ENCODE data around the gene XPC. TPM values are rescaled to one million over a fixed set of nuclear protein-coding genes. Genes with fewer than 3 reads are reported as not detected.

The XPC gene
- total and polyA plus RNA-seq, 2 of the 8 experiments (the other 6 are each of a cell fraction or from before 2014, with no cell fraction given) = 8.8 to 27.3 TPM

GRCh38 chr3:14174483-14174882 is 3.9 kb downstream of the XPC start:
- Histone ChIP-seq H3K23ac (ENCODE audit: insufficient read length) (no peak overlapping the region), H2BK12ac (ENCODE audit: low read depth, low read length) (no peak overlapping the region), H2BK15ac (ENCODE audit: low read length) (no peak overlapping the region), H2AK5ac (ENCODE audit: low read depth, low read length) (no peak overlapping the region), H3K23me2 (ENCODE audit: low read depth, low read length) (peaks cover 6% of the 10 kb centered on the region), H3K56ac (replicated peaks; ENCODE audit: insufficient read length, low read depth, low read length) (no peak overlapping the region), H3K79me2 (ENCODE audit: control insufficient read depth in 1 of 2, insufficient read depth in 2 of 2, low read length in 2 of 2) (peaks cover 0 to 39% of the 10 kb centered on the region in 2 experiments; a peak in 3 of 4 replicates), H2BK5ac (ENCODE audit: low read depth, low read length) (no peak overlapping the region), H3K9me3 (ENCODE audit: insufficient read depth in 2 of 2, low read depth in 1 of 2, low read length in 1 of 2) (no peaks in the 10 kb centered on the region), H3K14ac (ENCODE audit: insufficient read length) (no peak overlapping the region), H4K8ac (ENCODE audit: extremely low read depth, insufficient read depth, low read length) (no peak overlapping the region), H3K4me3 (ENCODE audit: extremely low read depth in 1 of 4, insufficient read depth in 2 of 4, low read depth in 3 of 4, low read length in 4 of 4) (no peak overlapping the region), H4K5ac (ENCODE audit: insufficient read length, low read depth, low read length) (no peak overlapping the region), H3K4ac (replicated peaks; ENCODE audit: insufficient read length, low read depth, low read length) (no peak overlapping the region), H3K27me3 (replicated peaks in 1 of 4; ENCODE audit: control insufficient read depth in 3 of 4, extremely low read depth in 1 of 4, insufficient read depth in 3 of 4, low read length in 3 of 4) (no peaks in the 10 kb centered on the region; a peak in 1 of 7 replicates), H2AFZ (ENCODE audit: low read length) (no peak overlapping the region), H3K18ac (ENCODE audit: extremely low read depth, low read length) (no peak overlapping the region), H3K27ac (ENCODE audit: low read depth, low read length) (no peak overlapping the region), H3K4me1 (replicated peaks in 1 of 4; ENCODE audit: control insufficient read depth in 3 of 4, insufficient read depth in 4 of 4, low read length in 3 of 4) (peaks cover 0 to 2% (median under 1%) of the 10 kb centered on the region in 4 experiments; a peak in 2 of 7 replicates), H3K4me2 (ENCODE audit: insufficient read depth in 1 of 2, low read depth in 2 of 2, low read length in 2 of 2) (no peak overlapping the region), H3K36me3 (ENCODE audit: control insufficient read depth in 2 of 4, insufficient read depth in 4 of 4, low read length in 3 of 4) (peaks cover 8 to 29% (median 24%) of the 10 kb centered on the region in 4 experiments; a peak in 7 of 8 replicates), H4K20me1 (replicated peaks in 1 of 2; ENCODE audit: control insufficient read depth in 1 of 2, insufficient read depth in 2 of 2, low read length in 2 of 2) (peaks cover 0 to 1% of the 10 kb centered on the region in 2 experiments), H3K9ac (replicated peaks in 1 of 4; ENCODE audit: extremely low read depth in 1 of 4, low read depth in 3 of 4, low read length in 3 of 4) (no peak overlapping the region), H3K79me1 (ENCODE audit: low read depth, low read length) (peaks cover 4% of the 10 kb centered on the region; the same call in 1 of the 2 replicates), H2BK120ac (replicated peaks; ENCODE audit: low read depth, low read length) (no peak overlapping the region), H4K91ac (replicated peaks; ENCODE audit: insufficient read length, low read length) (no peak overlapping the region), H2BK20ac (ENCODE audit: low read length) (no peak overlapping the region)
- no peak for TF ChIP-seq JUND (IDR thresholded peaks at IDR 0.05; ENCODE audit: low read length)
- TF ChIP-seq MAFK (IDR thresholded peaks at IDR 0.05; ENCODE audit: low read depth, low read length) = no peak
- no peak for TF ChIP-seq NANOG (IDR thresholded peaks at IDR 0.05; ENCODE audit: insufficient read depth, low read depth, low read length, poor library complexity, severe bottlenecking)
- no peak for TF ChIP-seq SP2 (IDR thresholded peaks at IDR 0.05; ENCODE audit: low read length)
- TF ChIP-seq TCF12 (IDR thresholded peaks at IDR 0.05; ENCODE audit: low read depth, low read length) = no peak
- no peak for TF ChIP-seq CBX5 (IDR thresholded peaks at IDR 0.05; ENCODE audit: low read depth, low read length)
- TF ChIP-seq RAD21 (IDR thresholded peaks at IDR 0.05 in 1 of 2, conservative IDR thresholded peaks at IDR 0.05 in 1 of 2; ENCODE audit: low read depth in 2 of 2, low read length in 2 of 2) = no peak
- ChIA-PET POLR2A (ENCODE audit: partially characterized antibody) (interaction anchor here (1.1 to 1.2 kb wide), 2 partner anchors 10 to 22 kb away, joined by 3 read pairs; no protein-coding TSS in a partner anchor), CTCF (ENCODE audit: partially characterized antibody) (interaction anchor here (1.2 to 1.8 kb wide), 2 partner anchors 29 to 278 kb away, joined by 3 to 5 read pairs; no protein-coding TSS in a partner anchor)
- no peak for DNase-seq (ENCODE audit: low read depth in 1 of 2, low spot score in 2 of 2)
- WGBS, 2 experiments (ENCODE audit: extremely low coverage in 1 of 2, insufficient coverage in 1 of 2, insufficient read length in 1 of 2, insufficient replicate concordance in 2 of 2, low coverage in 1 of 2, low lambda C conversion rate in 2 of 2, missing lambda C conversion rate in 1 of 2) = 82% methylated on average over 2 of the region's 2 CpGs; no CpG with 5 or more reads in 1 of the 2 experiments
- no peak for FAIRE-seq

Measured in H1 (cell line).